GM19035 (cell line): Measurements from ENCODE around the gene NCAM1.

Experiments used
- ATAC-seq: cut with Tn5 transposase; IDR thresholded peaks from one replicate; pipeline ENCODE4 v1.9.1; 2021; ENCODE audit not compliant: unreplicated experiment

The NCAM1 gene

DNA sequence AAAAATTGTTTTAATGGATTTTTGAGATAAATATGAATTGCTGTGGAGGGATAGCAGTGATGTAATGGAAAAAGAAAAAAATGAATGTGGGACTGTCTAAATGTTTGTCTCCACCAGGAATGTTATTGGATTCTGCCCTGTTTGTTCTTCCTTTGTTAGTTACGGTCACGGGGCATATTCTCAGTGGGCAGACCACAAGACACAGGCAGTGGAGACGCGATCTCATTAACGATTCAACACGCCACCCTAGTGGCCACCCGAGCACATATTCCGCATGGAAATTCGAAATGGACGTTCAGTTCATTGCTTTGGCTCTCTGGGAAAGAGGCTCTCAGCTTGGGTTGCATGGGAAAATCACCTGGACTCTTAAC lies 201.4 kb downstream of the NCAM1 start:
- ATAC-seq = no peak

DNA sequence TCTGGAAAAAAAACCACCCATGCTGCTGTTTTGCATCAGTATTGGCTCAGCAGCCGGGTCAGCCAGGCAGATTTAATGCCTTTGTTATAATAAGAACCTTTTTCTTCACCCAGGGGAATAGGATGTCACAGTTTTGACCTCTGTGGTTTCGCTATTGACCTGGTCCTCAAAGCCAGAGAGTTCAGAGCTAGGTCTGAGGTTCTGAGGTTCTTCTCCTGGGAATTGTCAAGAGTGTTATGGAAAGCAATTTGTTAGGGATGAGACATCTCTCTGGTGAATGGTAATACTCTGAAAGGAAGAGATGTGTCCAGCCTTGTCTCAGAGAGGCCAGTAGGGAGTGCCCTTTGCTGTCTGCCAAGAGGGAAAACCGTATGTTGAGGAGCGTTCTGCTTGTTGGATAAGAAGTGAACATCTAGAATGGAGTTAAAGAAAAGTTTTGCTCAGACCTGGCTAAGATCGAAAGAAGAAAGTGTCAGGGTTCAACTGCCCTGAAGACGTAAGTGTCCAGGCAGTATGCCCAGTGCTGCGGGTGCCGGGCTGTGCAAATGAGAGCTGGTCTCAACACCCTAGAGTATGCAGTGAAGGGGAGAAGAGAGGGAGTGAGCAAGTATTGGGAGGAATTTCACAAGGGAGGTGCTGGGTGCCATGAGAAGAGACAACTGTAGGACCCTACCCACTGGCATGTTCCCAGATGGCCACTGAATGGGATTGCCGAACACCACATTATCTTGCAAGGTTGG lies 202.2 kb downstream of the NCAM1 start:
- no peak for ATAC-seq

DNA sequence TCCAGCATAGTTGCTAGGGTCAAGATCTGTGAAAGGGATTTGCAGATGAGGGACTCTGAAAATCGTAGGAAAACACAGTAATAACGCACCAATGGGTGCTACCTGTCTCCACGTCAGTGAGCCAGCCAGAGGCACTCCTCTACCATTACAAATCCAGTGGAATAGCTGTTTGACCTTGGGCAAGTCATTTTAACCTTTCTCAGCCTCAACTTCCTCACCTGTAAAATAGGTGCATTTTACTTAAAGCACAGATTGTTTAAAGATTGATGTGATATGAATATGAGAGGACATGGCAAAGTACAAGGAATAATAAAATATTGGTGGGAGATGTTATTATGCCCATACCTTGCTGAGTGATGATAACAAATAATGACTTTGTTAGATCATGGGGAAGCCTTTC lies 205.1 kb downstream of the NCAM1 start:
- no peak for ATAC-seq

DNA sequence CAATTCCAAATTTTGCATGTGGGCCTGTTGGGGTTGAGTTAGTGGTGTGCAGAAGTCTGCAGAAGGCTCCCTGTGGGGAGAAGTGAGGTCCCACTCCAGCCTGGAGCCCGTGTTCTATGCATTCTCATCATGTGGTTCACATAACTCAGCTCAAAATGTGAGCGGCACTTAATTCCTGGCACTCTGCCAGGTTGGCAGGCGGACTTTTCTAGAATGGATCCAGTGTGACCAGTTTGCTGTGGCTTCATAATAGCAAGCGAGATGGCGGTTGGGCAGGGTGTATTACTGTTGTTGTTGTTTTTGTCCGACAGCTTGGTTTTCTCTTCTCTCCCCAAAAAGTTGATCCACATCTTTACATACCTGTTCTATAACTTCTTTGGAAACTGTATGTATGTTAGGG lies 206.4 kb downstream of the NCAM1 start:
- no peak for ATAC-seq

DNA sequence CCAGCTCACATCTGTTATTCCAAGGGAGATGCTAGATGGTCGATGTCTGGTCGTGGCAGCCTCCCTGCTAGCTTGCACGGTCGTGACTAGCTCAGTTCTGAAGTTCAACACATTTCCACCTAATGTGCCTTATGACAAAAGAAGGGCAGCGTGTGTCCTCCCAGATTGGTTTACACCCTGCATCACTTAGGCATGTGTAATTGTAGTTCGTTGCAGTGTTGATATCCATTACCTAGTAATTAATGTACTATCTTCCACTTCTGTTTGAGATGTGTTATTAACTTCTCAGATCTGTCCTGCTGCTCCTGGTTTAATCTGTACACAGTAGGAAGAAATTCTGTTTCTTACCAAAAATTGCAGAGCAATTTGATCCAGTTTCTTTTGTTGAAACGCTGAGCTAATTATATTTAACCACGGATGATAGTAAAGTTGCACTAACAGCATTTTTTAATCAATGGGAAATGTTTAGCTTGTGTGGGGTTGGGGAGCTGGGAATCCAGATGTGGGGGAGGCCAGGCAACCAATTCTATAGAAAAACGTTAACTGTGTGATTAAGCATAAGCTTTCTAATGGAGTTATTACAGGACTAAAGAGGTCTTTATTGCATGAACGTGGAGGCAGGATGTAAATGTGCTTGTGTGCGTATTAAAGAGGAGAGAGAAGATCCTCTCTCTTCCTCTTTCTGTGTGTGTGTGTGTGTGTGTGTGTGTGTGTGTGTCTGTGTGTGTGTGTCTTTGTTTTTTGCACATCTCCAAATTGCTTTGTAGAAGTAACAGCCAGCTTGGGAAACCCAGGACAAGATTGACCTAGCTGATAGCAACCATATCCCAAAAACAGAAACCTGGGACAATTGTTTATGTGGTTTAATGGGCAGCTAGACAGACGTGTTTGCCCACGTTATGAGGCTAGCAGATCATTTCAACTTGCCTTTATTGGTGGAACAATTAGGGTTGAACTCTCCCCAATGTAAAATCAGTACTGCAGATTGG lies 207.4 kb downstream of the NCAM1 start:
- ATAC-seq = no peak

DNA sequence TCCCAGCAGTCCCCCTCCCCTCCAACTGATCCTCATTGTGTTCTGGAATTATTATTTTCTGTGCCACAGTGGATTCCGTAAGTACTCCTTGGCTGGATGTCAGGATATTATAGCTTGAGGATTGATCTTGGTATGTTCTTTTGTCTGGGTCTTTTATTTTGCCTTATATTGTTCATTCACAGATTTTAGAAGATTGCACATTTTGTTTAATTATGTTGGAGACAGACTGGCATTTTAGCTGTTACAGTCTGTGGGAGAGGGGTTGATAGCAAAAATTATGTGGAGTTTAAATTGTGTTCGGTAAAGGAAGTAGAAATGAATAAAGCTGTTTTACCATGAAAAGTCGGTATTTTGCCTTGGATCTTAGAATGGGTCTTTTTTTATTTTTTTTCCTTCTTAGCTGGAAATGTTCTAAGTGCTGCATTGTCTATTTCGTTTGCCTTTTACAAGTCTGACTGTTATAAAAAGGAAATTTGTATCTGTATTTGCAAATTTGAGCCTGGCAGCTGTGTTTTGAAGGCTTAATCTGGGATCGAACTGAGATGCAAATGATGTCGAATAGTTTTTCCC lies 211.2 kb downstream of the NCAM1 start:
- no peak for ATAC-seq

DNA sequence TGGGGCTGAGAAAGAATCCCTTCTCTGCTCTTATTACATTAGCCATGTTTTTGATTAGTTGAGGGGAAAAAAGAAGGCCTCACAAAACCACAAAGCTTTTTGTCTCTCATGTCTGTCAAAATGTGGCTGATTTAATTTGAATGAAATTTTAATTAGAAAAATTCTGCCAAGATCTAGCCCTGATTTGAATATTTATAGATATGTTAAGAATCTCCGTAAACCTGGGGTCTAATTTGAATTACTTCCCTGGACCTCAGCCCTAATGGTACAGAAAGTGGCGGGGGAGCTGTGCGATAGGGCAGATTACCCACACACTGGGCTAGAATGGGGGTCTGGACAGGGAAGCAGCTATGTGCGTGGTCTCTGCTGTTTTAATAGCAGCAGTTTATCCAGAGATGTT lies 211.9 kb downstream of the NCAM1 start:
- ATAC-seq = no peak

DNA sequence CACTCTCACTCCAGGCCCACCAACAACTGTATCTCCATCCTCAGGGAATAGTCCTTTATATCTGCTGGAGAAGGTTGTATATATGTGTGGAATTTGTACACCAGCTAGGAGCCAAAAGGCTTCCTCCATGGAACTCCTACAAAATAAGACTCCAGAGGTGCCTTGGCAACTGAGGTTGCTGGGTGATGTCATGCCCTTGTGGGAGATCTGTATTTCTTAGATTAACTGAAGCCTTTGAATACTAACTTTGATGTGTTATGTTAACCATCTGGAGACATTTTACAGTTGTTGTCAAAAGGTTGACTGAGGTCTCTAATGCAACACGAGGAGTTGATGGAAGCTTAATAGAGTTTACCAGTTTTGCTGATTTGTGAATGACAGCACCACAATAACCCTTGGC lies 213.7 kb downstream of the NCAM1 start:
- ATAC-seq = no peak

DNA sequence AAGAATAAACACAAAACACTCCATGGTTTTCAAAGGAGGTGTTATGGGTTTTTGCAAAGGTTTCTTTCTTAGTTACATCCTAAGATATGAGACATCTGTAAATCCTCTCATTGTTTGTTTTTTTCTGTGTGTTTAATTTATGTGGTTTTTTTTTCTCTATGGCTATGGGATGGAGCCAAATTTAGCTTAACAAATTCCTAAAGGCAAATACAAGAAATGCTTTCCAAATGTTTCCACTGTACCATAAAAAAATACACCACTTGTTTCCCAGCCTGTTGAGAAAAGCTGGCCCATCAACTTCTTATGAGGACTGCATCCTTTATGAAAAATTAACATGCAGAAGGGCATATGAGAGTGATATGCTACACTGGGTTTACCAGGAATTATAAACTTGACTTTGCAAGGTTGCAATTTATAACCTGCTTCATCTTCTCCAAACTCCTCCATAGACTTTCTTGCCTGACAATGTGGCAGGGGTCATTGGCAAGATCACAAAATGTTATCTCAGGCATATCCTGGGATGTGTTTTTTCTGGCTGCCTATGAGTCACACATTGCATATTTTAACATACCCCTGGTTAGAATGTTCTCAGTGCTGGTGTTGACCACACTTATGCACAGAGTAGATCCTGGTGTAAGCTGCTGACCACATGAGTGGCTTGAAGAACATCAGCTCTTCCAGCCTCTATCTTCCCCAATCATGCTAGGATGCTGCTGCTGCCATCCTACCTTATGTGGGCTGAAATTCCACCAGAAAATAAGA lies 215.6 kb downstream of the NCAM1 start:
- ATAC-seq = no peak

DNA sequence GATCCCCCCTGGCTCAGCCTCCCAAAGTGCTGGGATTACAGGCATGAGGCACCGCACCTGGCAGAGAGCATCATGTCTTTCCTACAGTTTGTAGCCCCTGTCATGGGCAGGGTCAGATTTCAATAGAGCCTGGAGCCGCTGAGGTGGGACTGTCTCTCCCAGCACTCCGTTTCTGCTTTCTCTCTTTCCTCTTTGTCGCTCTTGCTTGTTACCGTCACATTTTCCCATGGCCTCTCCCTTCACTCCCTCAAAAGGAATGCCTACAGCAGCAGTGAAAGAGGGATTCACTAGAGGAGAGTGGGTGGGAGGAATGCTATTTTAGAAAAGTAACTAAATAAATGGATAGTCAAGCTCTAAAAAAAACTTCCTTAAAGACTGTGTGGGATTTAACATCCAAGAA lies 216.5 kb downstream of the NCAM1 start:
- ATAC-seq = no peak

DNA sequence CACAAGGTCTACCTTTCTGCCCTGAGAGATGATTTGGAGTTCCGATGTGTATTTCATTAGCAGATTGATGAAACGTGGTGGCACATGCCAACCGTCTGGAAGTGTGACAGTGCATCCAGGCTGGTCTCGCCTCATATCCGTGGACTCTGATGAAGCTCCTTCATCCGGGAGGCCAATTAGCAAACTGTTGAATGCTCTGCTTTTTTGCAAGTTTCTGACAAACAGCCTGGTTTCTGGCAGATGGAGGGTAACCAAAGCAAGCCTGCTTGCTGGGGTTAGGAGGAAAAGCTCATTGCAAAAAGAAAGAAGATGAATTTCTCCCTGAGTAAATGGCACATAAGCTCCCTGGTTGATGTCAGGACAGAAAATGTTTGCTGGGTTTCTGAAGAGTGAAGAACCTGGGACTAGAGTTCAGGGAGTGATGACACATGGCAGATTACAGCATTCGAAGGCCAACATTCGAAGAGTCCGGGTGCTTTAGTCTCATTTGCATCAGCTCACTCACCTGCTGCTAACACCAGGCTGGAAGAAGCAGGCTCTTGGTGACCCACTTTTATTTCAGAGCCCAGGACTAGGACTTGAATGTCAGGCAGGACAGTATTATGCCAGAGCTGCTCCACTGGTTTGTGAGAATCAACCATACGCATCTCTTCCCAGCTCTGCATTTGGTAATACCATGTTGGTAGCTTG lies 217.3 kb downstream of the NCAM1 start:
- ATAC-seq = no peak

DNA sequence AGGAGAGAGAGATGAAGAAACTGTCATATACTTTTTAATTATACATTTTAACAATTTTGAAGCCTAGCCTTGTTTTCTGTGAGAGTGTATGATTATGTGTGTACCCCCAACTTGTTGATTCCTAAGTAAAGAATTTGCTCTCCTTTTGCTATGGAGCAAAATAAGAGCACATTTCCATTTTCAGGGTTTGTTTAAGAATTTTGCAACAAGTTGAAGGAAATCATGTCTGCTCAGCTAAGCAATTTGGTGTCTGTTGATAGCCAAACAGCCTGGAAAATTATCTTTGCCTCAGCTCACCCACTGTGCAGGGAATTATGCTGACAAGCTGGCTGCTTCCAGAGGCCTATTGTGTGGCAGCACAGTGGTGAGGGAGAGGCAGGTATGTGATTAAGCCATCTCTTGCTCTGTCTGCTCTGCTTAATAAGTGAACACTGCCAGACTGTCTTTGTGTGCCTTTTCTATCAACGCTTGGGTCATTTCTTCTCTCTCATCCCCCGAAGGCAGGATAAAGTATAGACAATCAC lies 218.0 kb downstream of the NCAM1 start:
- no peak for ATAC-seq

DNA sequence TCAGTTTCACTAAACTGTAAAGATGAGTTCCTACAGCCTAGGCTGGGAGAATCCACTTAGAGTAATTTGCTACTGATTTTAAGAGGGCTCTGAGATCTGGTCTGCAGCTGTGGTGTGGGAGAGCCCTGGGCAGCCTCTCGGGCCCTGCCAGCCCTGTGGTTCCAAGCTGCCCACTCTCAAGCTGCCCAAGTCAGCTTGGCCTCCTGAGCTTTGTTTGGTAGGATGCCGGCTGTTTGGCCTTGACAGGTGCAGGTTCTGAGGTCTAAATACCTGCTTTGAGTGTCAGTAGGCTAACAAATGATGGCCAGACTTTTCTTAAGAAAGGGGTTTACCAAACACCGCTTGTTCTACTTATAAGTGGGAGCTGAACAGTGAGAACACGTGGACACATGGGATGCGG lies 219.9 kb downstream of the NCAM1 start:
- no peak for ATAC-seq

DNA sequence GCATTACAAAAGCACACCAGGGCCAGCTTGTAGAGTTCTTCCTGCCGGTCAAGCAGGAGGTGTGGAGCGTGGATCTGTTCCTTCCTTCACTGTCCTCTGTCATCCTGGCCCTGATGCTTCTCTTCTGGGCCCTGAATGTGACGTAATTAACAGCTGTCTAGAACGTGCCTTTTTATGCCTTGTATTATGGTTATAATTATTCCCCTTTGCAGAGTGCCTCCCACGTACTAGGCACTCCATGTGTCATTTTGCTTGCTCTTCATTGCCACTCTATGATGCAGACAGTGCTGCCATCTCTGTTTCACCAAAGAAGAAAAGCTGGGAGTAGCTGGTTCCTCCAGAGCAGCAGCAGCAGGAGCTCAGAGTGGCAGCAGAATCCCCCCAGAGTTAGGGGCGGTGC lies 221.1 kb downstream of the NCAM1 start:
- no peak for ATAC-seq

DNA sequence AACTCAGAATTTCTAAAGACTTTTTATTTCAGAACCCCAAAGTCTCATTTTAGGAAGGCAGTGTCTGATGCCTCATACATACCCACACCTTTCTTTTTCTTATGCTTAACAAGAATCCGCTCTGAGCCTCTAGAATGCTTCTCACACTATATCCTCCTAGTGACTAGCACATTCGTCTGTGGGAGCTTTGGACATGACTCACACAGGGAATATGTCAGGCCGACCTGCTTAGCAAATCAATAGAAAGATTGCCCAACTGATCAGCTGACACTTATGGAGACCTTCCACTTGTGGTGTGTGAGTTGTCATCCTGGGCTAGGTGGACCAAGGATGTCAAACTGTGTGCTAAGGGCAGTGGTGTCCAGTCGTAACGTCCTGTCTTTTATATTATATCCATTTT lies 223.3 kb downstream of the NCAM1 start:
- ATAC-seq = no peak

DNA sequence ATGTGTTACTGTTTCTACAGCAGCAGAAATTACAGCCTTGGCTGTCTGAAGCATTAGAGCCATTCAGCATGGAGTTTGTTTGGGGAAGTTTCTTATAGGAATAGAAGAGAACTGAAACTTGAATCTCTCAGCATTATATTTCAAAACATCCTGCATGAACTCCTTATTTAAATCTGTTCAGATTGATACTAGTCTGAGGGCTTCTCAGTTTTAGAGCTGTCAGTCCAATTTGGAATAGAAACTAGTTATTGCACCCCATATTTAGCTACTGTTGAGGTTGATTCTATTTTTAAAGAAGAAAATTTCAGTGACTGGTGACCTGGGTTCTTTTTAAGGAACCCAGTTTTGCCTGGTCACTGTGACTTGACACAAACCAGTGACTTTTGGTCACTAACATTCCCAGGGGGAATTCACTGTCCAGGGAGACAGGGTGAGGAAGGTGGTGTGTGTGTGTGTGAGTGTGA lies 227.2 kb downstream of the NCAM1 start:
- ATAC-seq = no peak

DNA sequence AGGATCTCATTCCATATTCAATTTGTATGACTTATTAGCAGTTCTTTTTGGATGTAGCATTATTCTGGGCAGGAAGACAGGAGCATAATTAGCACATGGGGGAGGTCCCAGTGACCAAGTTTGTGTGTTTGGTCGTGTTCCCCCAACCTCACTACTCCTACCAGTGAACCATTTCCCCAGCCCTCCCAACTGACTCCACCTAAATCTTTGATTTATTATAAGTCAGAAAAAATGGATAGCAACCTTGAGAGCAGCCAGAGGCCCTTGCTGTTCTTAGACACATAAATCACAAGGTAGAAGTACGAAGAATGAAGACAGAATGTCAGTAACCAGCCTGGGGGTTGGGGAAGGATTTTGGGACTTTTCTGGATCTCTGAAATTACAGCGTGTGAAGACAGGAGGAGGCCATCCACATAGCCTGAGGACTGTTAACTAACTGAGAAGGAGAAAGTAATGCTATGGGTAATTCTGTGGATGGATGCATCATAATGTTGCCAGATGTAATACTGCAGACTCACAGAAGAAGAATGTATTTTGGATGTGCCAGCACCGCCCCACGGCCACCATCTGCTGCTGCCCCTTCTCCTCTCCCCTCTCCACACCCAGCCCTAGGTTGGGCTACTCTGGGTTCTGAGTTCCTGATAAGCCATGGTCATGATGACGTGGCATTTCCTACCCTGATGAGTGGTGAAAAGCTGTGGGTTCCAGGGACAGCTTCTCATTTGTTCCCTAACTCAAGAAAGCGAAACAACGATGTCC lies 228.9 kb downstream of the NCAM1 start:
- no peak for ATAC-seq

DNA sequence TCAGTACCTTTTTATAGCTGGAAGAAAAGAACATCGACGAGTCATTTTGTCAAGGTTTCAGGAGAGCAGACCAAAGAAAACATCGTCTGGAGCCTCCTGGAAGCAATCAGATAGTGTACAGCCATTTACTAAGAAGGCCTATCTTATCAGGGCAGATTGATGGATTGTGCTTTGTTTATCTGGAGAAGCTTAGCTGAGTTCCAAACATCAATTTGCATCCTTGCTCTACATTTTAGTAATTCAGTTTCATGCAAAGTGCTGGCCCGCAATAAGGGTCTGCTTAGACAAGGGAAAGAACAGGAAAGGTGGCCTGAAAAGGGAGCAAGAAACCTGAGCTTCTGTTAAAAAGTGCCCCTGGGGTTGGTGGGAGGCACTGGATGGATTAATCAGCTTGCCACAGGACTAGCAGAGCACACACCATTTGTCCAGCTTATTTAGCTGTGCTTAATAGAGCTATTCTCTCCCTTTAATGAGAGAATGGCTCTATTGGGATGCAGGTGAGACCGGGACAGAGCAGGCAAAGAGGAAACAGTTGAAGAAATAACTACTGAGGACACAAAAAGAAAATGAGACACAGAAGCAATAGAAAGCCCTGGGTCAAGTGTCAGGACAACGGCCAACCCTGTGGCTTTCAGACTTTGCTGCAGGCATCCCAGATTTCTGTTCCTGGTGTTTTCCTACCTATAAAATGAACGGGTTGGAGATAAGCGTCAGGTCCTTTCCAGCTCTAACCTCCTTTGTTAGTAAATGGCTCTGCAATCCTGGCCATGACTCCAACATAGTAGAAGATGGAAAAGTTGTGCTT lies 231.1 kb downstream of the NCAM1 start:
- no peak for ATAC-seq

DNA sequence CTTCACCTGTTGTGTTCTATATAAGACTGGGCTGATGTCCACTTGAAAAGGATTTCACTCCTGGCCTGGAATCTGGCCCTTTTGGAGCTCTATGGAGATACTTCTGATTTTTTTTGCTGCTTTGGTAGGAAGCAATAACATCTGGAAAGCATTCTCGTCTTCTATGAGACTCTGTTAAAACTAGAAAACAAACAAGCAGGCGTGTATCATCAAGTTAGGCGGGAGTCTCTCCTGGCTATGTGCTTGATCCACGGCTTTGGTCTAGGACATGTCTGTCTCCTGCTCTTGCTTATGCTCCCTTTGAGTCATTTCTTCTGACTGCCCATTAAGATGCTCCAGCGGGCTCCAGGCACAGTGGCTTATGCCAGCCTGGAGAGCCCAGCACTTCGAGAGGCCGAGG lies 231.8 kb downstream of the NCAM1 start:
- no peak for ATAC-seq
